ENCODE results near the gene GIT1.

The GIT1 gene

GRCh38 chr17:29615492-29616299 is 26.2 kb upstream of the GIT1 start:
- peak; percentile 62 to 80 for DNase-seq (ENCODE audit: low read depth in 2 of 2)

GRCh38 chr17:29615048-29615385 is 25.6 kb upstream of the GIT1 start:
- peak; percentile 48 to 61 for DNase-seq (ENCODE audit: low read depth in 2 of 2)

DNA sequence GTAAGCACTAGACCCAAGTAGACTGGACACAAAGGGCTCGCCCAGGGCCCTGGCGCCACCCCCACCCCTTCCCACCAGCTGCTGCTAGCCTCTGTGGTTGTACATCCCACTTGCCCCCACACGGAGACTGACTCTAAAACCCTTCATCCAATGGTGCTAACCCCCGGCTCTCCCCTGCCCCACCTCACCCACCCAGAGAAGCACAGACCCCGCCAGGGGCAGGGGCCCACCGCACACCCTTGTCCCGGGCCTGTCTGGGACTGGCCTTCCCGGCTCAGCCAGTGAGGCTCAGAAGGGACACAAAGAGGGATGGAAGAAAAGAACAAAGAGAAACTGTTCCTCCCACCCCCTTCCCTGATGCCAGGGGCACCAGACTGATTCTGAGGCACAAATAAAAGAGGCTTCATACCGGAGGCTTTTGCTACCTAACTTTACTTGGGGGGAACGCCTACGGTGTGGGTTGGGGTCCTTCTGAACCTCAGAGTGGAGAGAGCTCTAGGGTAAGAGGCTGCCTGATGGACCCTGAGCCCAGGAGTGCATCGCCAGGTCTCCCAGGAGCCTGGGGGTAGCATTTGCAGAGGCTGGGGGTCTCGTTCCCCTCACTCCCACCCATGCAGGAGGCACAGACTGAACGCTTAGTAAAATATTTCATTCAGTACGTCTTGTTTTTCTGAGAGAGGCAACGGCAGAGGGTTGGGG is 25.1 kb upstream of the GIT1 start:
- DNase-seq (ENCODE audit: low read depth in 2 of 2) = no peak

DNA sequence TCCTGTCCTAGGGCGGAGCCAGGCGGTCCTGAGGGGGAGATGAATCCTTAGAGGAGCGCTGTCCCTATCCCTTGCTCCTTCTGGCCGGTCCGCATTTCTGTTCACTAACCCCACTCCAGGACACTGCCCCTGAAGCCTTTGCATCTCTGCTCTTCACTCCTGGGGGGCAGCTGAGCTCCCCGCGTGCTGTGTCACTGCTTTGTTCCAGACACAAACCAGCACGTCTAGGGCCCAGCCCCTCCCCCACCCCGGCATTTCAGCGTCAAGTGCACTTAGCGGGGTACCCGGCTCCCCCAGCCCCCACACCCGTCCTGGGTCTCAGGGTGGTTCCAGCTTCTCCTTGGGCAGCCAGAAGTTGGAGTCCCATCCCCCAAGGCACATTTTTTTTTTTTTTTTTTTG is 24.4 kb upstream of the GIT1 start:
- DNase-seq (ENCODE audit: low read depth in 2 of 2) = no peak

DNA sequence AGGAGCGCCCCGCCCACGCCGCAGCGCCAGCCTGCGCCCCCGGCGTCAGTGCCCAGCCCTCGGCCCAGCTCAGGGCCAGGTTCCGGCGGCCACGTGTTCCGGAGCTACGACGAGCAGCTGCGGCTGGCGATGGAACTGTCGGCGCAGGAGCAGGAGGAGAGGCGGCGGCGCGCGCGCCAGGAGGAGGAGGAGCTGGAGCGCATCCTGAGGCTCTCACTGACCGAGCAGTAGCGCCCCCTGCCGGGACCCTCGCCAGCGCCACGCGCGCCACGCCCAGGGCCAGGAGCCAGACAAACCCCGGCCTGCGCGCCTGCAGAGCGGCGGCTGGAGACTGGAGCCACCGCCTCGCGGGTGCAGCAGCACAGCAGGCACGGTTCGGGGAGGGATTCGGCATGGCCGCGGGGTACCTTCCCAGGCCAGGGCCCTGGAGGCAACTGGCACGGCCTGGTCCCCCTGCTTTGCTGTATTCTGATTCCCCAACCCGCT is 23.9 kb upstream of the GIT1 start:
- DNase-seq (ENCODE audit: low read depth in 2 of 2) = peak; percentile 80 to 83

- no peak for DNase-seq (ENCODE audit: low read depth in 2 of 2)
Measured at GRCh38 chr17:29612404-29613280, 23.2 kb upstream of the GIT1 start.

DNA sequence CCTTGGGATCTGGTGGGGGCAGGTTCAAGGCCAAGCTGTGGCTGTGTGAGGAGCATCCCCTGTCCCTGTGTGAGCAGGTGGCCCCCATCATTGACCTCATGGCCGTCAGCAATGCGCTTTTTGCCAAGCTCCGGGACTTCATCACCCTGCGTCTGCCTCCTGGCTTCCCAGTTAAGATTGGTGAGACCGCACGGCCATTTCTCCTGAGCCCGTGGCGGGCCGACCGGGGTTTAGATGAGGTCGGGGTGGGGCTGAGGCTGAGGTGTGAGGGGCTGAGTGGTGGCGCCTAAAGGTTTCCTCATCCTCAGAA is 22.6 kb upstream of the GIT1 start:
- DNase-seq (ENCODE audit: low read depth in 2 of 2) = no peak

DNA sequence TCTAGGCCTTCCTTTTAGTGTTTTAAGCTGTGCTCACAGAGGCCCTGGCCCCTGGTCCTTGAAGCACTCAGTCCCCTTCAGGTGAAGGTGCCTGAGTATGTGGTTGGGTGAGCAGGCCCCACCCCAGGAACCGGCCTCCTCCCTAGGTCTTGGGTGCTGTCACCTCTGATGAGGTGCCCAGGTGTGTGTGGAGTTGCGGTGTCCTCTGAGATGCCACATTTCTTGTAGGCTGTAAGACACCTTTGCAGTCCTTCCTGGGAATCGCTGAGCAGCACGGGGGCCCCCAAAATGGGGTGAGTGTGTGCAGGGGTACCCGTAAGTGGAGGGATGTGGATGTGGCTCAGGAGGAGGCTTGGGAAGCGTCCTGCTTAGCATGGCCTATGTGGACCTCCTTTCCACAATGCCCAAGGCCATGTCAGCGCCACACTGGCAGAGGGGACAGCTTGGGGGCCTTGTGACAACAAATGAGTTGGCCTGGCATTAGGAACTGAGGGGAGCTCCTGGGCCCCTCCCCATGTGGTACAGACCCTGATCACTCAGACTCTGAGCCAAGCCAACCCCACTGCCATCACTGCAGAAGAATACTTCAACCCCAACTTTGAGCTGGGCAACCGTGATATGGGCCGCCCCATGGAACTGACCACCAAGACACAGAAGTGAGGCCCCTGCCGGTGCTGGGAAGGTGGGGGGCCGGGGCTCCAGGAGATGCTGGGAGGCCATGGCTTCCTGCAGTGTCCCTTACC is 22.1 kb upstream of the GIT1 start:
- no peak for DNase-seq (ENCODE audit: low read depth in 2 of 2)

DNA sequence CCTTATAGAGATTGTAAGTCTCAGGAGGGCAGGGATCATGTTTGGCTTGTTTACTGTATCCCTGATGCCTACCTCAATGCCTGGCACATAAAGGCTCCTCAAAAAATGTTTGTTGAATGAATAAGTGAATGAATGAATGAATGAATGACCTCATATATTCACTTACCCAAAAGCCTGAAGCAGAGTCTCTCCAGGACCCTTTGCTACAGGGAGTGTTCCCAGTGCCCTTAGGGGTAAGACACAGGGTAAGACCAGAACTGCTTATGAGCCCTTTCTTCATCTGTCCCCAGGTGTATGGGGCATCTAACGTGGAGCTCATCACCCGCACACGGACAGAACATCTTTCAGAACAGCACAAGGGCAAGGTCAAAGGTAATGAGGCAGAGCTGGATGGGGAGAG is 20.9 kb upstream of the GIT1 start:
- no peak for DNase-seq (ENCODE audit: low read depth in 2 of 2)

DNA sequence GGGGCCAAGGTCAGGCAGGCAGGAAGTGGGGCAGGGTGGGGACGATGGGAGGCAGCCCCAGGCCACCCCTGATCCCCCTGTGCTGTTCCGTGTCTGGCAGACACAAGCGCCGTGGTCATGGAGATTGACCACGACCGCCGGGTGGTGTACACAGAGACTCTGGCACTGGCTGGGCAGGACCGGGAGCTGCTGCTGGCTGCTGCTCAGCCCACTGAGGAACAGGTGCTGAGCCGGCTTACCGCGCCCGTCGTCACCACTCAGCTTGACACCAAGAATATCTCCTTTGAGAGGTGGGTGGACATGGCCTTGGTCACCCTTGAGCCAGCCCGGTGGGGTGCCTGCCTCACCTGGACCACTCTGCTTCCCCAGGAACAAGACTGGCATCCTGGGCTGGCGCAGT is 19.5 kb upstream of the GIT1 start:
- no peak for DNase-seq (ENCODE audit: low read depth in 2 of 2)

DNA sequence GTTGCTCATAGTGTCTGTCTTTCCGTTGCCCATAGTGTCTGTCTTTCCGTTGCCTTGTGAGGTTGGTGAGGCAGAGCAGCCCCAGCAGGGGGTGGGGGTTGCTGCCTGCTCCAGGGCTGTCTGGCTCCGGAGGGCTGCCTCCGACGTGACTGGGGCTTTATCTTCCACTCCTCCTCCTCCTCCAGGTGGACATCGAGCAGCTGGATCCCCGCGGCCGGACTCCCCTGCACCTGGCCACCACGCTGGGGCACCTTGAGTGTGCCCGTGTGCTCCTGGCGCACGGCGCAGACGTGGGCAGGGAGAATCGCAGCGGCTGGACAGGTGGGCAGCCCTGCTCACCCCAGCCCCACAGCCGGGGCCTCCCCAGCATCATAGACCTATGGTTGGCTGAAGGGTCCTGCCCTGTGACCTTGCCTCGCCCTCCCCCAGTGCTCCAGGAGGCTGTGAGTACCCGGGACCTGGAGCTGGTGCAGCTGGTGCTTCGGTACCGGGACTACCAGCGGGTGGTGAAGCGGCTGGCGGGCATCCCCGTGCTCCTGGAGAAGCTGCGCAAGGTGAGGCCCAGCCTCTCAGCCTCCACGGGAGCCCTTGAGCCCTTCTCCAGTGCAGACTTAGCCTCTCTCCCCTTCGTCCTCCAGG is 18.2 kb upstream of the GIT1 start:
- no peak for DNase-seq (ENCODE audit: low read depth in 2 of 2)

DNA sequence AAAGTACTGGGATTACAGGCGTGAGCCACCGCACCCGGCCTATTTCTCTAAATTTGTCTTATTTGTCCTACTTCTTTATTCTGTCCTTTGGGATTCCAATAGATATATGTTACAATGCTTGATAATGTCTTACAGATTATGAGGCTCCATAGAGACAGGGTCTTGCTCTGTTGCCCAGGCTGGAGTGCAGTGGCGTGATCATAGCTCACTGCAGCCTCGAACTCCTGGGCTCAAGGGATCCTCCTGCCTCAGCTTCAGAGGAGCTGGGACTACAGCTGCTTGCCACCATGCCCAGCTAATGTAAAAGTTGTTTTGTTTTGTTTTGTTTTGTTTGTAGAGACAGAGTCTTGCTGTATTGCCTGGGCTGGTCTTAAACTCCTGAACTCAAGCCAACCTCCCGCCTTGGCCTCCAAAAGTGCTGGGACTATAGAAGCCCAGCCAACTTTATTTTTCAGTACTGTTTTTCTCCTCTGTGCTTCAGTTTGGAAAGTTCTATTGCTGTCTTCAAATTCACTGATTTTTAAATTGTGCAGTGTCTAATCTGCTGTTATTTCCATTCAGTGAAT is 13.7 kb upstream of the GIT1 start:
- no peak for DNase-seq (ENCODE audit: low read depth in 2 of 2)

DNA sequence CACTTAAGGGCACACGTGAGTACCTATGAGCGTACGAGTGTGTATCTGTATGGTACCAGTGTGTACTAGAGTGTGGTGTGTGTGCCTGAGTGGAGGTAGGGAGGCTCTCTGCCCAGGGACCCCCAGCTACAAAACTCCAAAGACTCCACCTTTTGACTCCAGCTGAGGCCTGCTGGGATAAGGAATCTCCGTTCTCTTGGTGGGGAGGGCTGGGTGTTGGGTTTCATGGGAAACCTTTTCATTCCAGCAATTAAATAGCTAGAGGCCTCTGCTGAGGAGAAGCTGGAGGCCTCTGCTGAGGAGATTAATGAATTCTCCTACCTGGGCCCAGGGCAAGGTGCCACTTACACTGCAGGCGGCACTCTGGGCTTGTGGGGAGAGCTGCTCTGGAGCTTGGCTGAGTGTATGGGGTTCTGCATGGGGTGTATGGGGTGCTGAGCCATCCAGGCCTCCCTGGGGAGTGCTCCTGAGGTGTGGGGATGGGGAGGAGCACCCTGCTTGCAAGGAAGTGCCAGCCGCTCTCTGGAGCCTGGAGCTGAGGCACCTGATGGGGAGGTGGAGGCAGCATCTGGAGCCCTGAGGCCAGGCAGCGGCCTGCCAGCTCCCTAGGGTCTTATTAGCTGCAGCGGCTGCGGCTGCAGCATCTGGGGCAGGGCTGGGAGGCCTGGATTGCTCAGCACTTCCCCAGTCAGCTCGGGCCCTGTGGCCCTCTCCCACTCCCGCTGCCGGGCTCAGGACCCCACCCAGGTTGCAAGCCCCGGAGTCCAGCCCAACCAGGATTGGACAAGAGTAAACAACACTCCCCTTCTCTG is 8.1 kb upstream of the GIT1 start:
- DNase-seq (ENCODE audit: low read depth in 2 of 2) = no peak

DNA sequence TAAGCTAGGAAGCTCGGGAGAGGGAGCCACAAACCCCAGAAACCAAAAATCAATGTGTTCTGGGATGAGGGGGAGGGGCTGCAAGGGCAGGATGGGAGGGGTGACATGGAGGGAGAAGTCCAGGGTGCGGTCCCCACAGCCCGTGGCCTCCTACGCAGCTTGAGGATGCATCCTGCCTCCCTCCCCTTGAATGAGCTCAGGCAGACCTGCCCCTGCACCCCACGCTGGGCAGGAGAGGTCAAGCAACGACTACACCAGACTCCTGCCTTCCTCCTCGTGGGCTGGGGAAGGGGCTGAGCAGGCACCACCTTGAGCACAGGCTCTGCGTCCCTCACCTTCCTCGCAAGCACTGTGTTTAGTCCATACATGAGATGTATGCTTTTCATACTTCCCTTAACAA is 7.4 kb upstream of the GIT1 start:
- DNase-seq (ENCODE audit: low read depth in 2 of 2) = no peak

DNA sequence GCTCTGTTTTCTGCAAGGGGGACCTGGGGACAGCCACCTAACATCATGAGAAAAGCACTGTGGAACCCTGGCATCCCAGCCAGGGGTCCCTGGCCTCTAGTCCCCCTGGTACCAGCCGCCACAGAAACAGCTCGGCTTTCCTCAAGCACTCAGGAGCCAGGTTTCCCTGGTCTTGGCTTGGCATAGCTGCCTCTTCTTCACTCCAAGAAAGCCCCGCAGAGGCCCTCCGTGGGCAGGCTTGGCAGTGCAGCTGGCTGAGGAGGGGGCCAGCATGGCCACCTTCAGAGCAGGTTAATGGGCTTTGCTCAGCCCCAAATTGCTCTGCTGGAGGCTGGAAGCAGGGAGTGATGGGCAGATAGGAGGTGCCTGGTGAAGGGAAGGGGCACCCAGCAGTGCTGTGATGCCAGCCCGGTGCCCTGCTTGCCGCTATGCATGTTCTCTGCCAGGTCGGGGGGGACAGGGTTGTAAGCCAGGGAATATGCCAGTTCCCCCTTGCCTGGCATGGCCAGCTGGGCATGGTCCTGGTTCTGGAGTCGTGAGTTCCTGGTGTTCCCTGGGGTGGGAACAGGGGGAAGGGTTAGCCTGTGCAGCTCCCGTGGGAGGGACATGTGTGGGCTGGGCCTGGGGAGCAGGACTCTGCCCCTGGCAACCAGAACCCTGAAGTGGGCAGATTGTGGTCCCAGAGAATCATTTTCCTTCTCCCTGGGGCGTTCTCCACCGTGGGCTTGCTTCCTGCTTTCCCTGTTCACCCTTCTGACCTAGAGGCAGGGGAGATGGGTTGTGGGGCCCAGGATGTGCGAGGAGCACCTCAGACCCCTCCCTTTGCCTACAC is 6.7 kb upstream of the GIT1 start:
- DNase-seq (ENCODE audit: low read depth in 2 of 2) = no peak

DNA sequence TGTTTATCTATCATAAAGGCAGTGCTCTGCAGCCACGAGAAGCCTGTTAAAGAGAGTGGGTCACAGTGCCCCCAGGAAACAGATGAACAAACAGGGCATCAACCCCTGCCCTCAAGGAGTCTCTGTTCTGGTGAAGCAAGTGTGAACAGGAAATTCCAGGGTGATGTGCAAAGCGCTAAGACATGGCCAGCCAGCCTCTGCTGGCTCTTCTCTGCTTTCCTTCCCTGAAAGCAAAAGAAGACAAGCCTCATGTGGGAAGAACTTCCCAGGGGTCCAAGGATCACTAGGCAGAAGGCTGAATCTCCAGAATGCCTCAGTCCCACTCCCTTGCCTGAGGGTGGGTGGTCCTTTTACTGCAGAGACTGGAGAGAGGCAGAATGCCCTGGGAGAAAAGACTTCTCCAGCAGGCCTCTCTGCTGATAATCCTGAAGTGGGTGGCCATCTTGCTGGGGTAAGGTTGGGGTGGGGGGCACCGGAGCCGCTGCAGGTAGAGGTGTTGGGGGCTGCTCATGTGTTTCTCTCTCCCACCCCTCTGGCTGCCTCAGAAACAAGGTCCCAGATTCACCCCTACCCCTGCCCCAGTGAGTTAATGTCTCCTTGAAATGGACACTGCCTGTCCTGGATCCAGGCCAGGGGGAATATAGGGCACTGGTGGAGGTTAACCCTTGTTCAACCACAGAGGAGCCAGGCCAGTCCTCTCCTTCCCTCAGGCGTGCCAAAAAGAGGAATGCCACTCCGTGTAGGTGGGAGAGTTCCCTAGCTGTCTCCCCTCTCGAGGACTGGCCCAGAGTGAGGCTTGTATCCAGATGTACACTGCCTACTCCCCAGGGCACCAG is 5.9 kb upstream of the GIT1 start:
- no peak for DNase-seq (ENCODE audit: low read depth in 2 of 2)

DNA sequence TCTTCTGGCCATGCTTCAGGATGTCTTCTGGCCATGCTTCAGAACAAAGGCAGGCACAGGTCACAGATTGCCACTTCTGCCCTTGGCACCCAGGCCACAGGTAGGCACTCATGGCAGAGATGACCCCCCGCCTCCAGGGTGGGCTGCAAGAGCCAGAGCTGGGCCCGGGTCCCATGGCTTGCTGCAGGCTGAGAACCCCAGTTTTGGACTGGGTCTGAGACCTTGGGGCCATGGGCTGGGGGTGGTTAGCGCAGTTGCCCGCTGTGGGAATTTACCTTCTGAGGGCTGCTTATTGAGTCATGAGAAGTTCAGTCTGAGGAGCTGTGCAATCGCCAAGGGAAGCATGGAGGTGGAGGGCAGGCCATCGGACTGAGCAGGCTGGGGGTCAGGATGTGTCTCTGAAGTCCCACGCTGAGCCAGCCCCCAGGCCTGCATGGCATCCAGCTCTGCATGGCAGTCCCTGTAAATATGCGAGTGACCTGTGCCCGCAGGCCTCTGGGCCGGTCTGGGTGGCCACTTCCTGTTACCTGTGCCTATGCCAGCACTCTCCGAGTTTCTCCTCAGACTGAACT is 5.2 kb upstream of the GIT1 start:
- no peak for DNase-seq (ENCODE audit: low read depth in 2 of 2)

All from stimulated activated CD8-positive, alpha-beta memory T cell treated with anti-CD3 and anti-CD28 coated beads, Interleukin-7, amount 100 ng/mL, for 4 hours (primary cell).